HCT116 (cell line): ENCODE measurements around the gene SH3TC2.

Experiments used
- CBX3 ChIP-seq: IDR thresholded peaks from 2 replicates; pipeline ENCODE4 v1.6.1; 2012; ENCODE audit warnings: low read depth
- CTCF ChIP-seq, 3 experiments: fragments of 200-600 bp in 1 of 3; sonication (generic) in 1 of 3; IDR thresholded peaks in 2 of 3; conservative IDR thresholded peaks in 1 of 3; 2 replicates each; pipeline ENCODE4 v1.5.1; 2012 to 2017; ENCODE audit warnings: low read depth in 2 of 3, low read length in 2 of 3, antibody characterized with exemption in 1 of 3, borderline replicate concordance in 1 of 3, control low read depth in 1 of 3, mild to moderate bottlenecking in 1 of 3, mixed read lengths in 1 of 3, mixed run types in 1 of 3, moderate library complexity in 1 of 3; ENCODE audit not compliant: insufficient read depth in 1 of 3
- FOSL1 ChIP-seq: IDR thresholded peaks from 2 replicates; pipeline ENCODE4 v1.6.1; 2012; ENCODE audit warnings: low read depth

- TF ChIP-seq FOSL1 (no peak), CTCF (IDR thresholded peaks at IDR 0.05 in 2 of 3, conservative IDR thresholded peaks at IDR 0.05 in 1 of 3; ENCODE audit: borderline replicate concordance in 1 of 3, insufficient read depth in 1 of 3, low read depth in 2 of 3, low read length in 2 of 3) (no peak), CBX3 (no peak)
These were observed 33.9 kb downstream of the SH3TC2 start for GRCh38 chr5:149028984-149029383.
